HG03575 (cell line): ENCODE measurements around the gene CD79A.

ENCODE experiments used
- ATAC-seq: cut with Tn5 transposase; IDR thresholded peaks from one replicate; pipeline ENCODE4 v1.9.1; 2021; ENCODE audit not compliant: unreplicated experiment, insufficient number of reproducible peaks, low FRiP score; ENCODE audit errors: extremely low read depth

The CD79A gene

GRCh38 chr19:41882568-41883462, 5.7 kb downstream of the CD79A start, which contains the start of gene ARHGEF1:
Gene ARHGEF1, plus strand, starts transcription at chr19:41883184. Its CDS starts 4,899 bp downstream, at chr19:41888083.
- ATAC-seq: no peak

DNA sequence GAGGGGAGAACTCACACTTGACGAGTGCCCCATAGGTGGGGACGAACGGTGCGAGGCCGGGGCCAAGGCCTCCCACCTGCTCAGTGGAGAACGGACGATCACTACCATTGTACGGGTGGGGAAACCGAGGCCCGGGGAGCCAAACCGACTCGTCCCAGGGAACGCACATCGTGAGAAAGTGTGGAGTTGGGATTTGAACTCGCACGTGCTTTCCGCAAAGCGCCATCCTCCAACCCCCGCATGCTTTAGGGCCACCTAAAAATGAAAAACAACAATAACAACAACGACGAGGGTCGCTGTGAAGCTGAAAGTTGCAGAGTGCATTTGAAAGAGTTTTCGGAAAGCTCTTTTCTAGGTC, 6.4 kb downstream of the CD79A start:
- ATAC-seq: no peak

DNA sequence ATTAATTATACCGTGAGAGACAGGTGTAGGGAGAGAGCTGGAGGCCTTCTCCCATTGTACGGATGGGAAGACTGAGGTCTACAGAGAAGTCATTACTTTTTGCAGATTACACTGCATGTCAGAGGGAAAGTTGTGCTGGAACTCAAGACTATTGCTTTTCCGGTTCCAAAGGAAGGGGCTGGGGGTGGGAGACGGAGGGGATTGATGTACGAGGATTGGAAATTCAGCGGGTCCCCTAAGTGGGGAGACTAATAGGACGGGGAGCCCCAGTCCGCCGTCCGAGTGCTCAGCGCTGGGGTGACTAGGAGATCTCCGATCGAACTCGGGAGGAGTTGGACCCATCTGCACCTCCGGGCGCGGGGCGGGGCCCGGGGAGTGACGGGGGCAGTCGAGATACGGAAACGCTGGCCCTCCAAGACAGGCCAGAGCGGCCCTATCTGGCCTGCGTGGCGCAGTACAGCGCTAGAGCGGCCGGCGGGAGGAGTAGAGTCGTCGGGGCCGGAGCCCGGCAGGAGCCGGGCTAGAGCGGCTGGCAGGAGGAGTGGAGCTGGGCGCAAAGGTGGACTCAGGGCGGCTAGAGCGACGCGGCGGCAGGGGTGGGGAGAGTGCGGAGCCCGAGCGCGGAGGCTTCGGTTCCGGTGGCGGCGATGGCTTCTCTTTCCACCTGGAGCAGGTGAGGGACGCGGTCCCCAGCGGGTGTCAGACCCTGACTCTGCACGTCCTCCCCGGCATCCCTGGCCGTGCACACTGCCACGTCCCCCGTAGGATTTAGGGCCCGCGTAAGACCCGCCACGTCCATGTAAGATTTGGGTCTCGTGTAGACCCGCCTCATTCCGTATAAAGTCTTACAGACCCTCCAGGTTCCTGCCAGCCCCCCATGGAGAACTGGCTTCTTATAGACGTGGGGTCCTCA, 7.0 kb downstream of the CD79A start:
- ATAC-seq: no peak

- ATAC-seq: no peak
Observed at GRCh38 chr19:41886761-41887710, 10.0 kb downstream of the CD79A start.

- ATAC-seq: no peak
Observed at GRCh38 chr19:41887711-41888382, 10.8 kb downstream of the CD79A start.

DNA sequence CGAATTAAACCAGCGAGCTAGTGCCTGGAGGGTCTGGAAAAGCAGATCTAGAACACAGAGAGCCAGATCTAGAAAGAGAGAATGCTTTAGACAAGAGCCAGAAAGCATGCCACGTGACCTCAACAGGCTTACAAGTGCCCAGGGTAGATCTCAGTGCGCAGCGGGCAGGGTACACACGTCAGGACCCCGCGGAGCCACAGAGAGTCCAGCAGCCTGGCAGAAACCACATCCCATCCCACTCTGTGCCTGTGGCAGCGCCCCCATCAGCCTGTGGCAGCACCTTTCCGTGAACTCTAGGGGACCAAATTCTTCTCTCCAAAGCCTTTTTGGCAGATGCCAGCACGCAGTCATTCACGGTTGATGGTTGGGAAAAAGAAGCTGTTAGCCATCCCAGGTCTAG, 11.8 kb downstream of the CD79A start:
- no peak for ATAC-seq

GRCh38 chr19:41889896-41890295, 12.8 kb downstream of the CD79A start:
- no peak for ATAC-seq

DNA sequence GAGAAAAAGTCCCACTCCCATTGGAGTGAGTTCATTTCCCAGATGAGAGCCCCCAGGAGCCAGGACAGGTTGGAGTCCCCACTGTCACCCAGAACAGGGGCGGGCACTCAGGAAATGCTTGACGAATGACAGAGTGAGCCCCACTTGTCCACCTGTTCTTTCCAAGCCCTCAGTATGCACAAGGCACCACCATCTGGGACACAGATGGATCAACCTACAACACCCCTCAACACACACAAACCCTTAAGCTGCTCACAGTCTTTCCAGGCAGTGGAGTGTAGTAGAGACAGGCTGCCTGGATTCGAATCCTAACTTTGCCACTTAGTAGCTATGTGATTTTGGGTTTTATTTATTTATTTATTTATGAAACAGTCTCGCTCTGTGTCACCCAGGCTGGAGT, 13.9 kb downstream of the CD79A start:
- no peak for ATAC-seq

DNA sequence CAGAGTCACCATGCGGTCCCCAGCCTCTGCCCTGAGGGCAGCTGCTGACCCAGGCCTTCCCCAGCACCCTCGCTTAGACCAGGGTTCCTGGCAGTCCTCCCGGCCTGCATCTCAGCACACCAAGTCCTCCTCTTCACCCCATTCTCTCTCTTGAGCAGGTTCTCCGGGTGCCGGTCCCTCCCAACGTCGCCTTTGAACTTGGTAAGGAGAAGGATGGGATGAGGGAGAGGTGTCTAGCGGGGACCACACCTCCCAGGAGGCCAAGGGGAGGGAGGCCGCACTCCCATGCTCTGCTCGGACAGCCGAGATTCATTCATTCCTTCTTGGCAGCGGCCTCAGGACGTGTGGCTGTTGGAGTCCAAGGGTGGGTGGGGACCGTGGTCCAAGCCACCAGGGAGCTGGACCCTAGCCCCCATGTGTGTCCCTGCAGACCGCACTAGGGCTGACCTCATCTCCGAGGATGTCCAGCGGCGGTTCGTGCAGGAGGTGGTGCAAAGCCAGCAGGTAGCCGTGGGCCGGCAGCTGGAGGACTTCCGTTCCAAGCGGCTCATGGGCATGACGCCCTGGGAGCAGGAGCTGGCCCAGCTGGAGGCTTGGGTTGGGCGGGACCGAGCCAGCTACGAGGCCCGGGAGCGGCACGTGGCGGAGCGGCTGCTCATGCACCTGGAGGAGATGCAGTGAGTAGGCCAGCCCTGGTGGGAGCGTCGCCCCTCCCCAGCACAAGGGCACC, 15.3 kb downstream of the CD79A start:
- no peak for ATAC-seq

GRCh38 chr19:41893899-41894298, 16.8 kb downstream of the CD79A start:
- ATAC-seq: no peak

- no peak for ATAC-seq
Observed at GRCh38 chr19:41894350-41894749, 17.3 kb downstream of the CD79A start.

DNA sequence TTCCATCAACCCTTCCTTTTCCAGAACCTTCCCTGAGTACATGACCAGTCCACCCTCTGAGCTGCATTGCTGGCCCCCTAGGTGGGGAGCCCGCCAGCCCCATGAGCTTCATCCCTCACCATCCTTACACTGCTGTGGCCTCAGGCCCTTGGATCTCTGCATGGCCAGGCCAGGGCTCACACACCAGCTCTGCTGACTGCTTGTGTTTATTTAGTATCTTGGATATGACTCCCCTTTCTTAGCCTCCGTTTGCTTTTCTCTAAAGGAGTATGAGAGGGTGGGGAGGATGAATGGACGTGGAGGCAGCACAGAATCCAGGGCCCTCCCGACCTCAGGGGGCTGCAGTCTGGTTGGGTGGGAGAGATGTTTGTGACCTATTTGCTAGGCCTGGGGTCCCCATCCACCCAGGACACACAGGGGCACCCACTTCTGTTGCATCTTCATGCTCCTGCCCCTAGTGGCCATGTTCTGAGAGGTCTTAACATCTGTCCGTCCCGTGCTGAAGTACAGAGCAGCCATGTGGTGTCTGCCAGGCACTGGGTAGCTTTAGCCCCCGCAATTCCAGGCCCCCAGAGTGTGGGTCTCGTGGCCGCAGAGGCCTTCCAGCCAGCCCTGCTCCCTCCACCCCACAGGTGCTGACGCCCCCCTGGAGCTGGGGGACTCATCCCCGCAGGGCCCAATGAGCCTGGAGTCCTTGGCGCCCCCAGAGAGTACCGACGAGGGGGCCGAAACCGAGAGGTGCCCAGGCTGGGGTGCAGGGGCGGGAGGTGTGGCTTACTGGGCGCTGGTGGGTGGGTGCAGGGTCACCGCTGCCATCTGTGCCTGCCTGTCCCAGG, 18.9 kb downstream of the CD79A start:
- no peak for ATAC-seq

DNA sequence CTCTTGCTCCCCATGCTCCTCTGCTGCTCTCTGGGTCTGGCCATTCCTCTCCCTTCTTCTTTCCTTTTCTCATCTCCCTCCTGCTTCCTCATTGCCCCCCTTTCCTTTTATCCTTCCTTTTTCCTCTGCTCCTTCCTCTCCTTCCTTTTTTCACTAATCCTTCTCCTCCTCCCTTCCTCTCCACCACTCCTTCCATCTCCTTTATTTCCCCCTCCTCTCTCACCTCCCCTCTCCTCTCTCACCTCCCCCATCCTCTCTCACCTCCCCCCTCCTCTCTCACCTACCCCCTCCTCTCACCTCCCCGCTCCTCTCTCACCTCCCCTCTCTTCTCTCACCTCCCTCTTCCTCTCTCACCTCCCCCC, 19.5 kb downstream of the CD79A start:
- no peak for ATAC-seq

DNA sequence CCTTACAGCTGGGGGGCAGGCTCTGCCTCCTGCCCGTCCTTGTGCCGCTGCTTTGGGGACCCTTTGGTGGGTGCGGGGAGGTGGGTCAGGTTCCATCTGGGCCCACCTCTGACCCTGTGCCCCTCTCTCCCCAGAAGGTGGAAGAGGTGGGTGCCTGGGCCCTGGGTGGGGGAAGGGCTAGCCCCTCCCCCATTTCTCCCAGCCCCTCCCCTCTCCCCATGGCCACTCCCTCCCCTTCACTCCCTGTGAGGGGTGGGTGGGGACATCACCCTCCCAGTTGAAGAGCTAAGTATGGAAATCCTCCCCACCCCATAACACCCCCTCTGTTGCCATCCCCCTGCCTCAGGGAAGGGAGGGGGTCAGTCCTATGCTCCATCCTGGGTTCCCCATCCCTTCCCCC, 20.1 kb downstream of the CD79A start:
- no peak for ATAC-seq

DNA sequence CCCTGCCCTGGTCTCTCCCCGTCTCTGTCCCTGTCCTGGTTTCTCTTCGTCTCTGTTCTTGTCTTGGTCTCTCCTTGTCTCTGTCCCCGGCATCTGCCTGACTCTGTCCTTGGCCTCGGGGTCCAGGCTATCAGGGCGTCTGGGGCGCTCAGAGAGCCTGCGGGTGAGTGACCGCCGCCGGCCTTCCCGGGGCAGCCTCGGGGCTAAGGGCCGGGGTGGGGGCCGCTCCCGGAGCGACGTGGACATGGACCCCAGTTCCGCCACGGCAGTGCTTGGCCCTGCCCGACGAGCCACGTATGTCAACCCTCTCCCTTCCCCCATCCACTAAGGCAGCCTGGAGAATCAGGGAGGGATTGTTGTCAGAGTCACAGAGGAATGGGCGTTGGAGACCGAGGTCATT, 20.7 kb downstream of the CD79A start:
- ATAC-seq: no peak

DNA sequence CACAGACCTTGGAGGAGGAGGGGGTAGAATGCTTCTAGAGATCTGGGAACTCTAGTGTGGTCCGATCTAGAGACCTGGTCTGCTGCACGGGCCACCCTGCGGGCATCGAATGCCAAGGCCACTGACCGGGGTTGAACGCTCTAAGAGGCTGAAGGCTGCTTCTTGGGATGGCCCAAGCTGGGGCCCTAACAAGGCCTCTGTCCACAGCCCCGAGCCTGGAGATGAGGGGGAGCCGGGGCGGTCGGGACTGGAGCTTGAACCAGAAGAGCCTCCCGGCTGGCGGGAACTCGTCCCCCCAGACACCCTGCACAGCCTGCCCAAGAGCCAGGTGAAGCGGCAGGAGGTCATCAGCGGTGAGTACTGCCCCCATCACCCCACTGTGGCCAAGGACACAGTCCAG, 21.2 kb downstream of the CD79A start:
- ATAC-seq: no peak

- no peak for ATAC-seq
Observed at GRCh38 chr19:41901707-41902360, 24.8 kb downstream of the CD79A start.
